K562 (cell line): ENCODE results near the gene SLC25A18. TPM values are rescaled to one million over a fixed set of nuclear protein-coding genes. Genes with fewer than 3 reads are reported as not detected.

ENCODE experiments used
- MCM5 ChIP-seq: fragments of 450-650 bp; IDR thresholded peaks from 2 replicates; pipeline ENCODE4 v1.6.1; 2016; ENCODE audit warnings: low read depth
- polyA plus RNA-seq, 8 experiments: library from polyadenylated mRNA; depleted of rRNA in 4 of 8; stranded (reverse) in 5 of 8; unstranded in 3 of 8; fragments of >200 nt; fragmentation: Nextera tagmentation in 2 of 8; fragmentation: Illumina TruSeq in 1 of 8; extraction: Ambion mirVana in 2 of 8; extraction: Trizol in 1 of 8; gene quantifications; 2 replicates each; pipeline versions ENCODE4 v1.2.1 to v1.2.3, GENCODE V29; 2011 to 2014; ENCODE audit warnings: inconsistent platforms in 1 of 8, missing spikeins in 1 of 8
- total RNA-seq, 7 experiments: library from RNA; depleted of rRNA in 6 of 7; stranded (reverse); fragments of >200 nt in 6 of 7; fragmentation: Illumina TruSeq in 2 of 7; extraction: Trizol in 2 of 7; gene quantifications; 2 replicates each; pipeline versions ENCODE4 v1.2.1 to v1.2.3, GENCODE V29; 2011 to 2021; ENCODE audit warnings: low replicate concordance in 1 of 7
- TF ChIP-seq, protein P1 (sequence below), 2 experiments: fragments of 450-650 bp; formaldehyde crosslinking in 1 of 2; IDR thresholded peaks; 2 replicates each; pipeline versions ENCODE4 v1.4.0 to v1.6.1; 2014 to 2020; ENCODE audit warnings: mild to moderate bottlenecking in 2 of 2, borderline replicate concordance in 1 of 2, low read depth in 1 of 2
- TF ChIP-seq, protein P2 (sequence below): fragments of 450-650 bp; formaldehyde crosslinking; conservative IDR thresholded peaks from 2 replicates; pipeline ENCODE4 v1.4.0; 2022; ENCODE audit warnings: mild to moderate bottlenecking, missing genetic modification characterization
- TF ChIP-seq, protein P3 (sequence below): fragments of 250-450 bp; sonication (Bioruptor Pico); IDR thresholded peaks from 2 replicates; pipeline ENCODE4 v1.9.0; 2021; ENCODE audit warnings: mild to moderate bottlenecking
- TF ChIP-seq, protein P4 (sequence below): fragments of 450-650 bp; IDR thresholded peaks from 2 replicates; pipeline ENCODE4 v1.6.1; 2016; ENCODE audit warnings: mild to moderate bottlenecking, moderate library complexity

The SLC25A18 gene
- total and polyA plus RNA-seq, 9 of the 15 experiments (the other 6 are each of a cell fraction or from before 2014, with no cell fraction given), result 0.04 TPM; not detected in 8

DNA sequence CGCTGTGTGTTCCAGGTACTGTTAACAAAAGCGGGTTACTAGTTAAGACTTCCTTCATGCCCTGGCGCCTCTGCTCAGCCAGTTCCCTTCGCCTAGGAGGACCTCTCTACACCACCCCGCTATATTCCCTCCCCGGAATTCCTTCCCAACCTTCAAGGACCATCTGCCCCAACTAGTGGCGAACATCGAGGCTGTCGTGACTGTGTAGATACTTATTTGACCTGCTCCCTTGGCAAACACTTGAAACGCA is 74.8 kb downstream of the SLC25A18 start (continued):
- TF ChIP-seq, protein P1, sequence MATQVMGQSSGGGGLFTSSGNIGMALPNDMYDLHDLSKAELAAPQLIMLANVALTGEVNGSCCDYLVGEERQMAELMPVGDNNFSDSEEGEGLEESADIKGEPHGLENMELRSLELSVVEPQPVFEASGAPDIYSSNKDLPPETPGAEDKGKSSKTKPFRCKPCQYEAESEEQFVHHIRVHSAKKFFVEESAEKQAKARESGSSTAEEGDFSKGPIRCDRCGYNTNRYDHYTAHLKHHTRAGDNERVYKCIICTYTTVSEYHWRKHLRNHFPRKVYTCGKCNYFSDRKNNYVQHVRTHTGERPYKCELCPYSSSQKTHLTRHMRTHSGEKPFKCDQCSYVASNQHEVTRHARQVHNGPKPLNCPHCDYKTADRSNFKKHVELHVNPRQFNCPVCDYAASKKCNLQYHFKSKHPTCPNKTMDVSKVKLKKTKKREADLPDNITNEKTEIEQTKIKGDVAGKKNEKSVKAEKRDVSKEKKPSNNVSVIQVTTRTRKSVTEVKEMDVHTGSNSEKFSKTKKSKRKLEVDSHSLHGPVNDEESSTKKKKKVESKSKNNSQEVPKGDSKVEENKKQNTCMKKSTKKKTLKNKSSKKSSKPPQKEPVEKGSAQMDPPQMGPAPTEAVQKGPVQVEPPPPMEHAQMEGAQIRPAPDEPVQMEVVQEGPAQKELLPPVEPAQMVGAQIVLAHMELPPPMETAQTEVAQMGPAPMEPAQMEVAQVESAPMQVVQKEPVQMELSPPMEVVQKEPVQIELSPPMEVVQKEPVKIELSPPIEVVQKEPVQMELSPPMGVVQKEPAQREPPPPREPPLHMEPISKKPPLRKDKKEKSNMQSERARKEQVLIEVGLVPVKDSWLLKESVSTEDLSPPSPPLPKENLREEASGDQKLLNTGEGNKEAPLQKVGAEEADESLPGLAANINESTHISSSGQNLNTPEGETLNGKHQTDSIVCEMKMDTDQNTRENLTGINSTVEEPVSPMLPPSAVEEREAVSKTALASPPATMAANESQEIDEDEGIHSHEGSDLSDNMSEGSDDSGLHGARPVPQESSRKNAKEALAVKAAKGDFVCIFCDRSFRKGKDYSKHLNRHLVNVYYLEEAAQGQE (IDR thresholded peaks at IDR 0.05; ENCODE audit: borderline replicate concordance), result 0 out of 2 replicates have a peak, but pooled peaks have one; percentile 1
- TF ChIP-seq, protein P1 (CRISPR knock-in tag; IDR thresholded peaks at IDR 0.05; ENCODE audit: low read depth), result no peak
- TF ChIP-seq, protein P2, sequence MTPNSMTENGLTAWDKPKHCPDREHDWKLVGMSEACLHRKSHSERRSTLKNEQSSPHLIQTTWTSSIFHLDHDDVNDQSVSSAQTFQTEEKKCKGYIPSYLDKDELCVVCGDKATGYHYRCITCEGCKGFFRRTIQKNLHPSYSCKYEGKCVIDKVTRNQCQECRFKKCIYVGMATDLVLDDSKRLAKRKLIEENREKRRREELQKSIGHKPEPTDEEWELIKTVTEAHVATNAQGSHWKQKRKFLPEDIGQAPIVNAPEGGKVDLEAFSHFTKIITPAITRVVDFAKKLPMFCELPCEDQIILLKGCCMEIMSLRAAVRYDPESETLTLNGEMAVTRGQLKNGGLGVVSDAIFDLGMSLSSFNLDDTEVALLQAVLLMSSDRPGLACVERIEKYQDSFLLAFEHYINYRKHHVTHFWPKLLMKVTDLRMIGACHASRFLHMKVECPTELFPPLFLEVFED, result 0 out of 2 replicates have a peak, but pooled peaks have one; percentile 72
- TF ChIP-seq, protein P3, sequence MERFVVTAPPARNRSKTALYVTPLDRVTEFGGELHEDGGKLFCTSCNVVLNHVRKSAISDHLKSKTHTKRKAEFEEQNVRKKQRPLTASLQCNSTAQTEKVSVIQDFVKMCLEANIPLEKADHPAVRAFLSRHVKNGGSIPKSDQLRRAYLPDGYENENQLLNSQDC (CRISPR knock-in tag), result no peak
- TF ChIP-seq, protein P4, sequence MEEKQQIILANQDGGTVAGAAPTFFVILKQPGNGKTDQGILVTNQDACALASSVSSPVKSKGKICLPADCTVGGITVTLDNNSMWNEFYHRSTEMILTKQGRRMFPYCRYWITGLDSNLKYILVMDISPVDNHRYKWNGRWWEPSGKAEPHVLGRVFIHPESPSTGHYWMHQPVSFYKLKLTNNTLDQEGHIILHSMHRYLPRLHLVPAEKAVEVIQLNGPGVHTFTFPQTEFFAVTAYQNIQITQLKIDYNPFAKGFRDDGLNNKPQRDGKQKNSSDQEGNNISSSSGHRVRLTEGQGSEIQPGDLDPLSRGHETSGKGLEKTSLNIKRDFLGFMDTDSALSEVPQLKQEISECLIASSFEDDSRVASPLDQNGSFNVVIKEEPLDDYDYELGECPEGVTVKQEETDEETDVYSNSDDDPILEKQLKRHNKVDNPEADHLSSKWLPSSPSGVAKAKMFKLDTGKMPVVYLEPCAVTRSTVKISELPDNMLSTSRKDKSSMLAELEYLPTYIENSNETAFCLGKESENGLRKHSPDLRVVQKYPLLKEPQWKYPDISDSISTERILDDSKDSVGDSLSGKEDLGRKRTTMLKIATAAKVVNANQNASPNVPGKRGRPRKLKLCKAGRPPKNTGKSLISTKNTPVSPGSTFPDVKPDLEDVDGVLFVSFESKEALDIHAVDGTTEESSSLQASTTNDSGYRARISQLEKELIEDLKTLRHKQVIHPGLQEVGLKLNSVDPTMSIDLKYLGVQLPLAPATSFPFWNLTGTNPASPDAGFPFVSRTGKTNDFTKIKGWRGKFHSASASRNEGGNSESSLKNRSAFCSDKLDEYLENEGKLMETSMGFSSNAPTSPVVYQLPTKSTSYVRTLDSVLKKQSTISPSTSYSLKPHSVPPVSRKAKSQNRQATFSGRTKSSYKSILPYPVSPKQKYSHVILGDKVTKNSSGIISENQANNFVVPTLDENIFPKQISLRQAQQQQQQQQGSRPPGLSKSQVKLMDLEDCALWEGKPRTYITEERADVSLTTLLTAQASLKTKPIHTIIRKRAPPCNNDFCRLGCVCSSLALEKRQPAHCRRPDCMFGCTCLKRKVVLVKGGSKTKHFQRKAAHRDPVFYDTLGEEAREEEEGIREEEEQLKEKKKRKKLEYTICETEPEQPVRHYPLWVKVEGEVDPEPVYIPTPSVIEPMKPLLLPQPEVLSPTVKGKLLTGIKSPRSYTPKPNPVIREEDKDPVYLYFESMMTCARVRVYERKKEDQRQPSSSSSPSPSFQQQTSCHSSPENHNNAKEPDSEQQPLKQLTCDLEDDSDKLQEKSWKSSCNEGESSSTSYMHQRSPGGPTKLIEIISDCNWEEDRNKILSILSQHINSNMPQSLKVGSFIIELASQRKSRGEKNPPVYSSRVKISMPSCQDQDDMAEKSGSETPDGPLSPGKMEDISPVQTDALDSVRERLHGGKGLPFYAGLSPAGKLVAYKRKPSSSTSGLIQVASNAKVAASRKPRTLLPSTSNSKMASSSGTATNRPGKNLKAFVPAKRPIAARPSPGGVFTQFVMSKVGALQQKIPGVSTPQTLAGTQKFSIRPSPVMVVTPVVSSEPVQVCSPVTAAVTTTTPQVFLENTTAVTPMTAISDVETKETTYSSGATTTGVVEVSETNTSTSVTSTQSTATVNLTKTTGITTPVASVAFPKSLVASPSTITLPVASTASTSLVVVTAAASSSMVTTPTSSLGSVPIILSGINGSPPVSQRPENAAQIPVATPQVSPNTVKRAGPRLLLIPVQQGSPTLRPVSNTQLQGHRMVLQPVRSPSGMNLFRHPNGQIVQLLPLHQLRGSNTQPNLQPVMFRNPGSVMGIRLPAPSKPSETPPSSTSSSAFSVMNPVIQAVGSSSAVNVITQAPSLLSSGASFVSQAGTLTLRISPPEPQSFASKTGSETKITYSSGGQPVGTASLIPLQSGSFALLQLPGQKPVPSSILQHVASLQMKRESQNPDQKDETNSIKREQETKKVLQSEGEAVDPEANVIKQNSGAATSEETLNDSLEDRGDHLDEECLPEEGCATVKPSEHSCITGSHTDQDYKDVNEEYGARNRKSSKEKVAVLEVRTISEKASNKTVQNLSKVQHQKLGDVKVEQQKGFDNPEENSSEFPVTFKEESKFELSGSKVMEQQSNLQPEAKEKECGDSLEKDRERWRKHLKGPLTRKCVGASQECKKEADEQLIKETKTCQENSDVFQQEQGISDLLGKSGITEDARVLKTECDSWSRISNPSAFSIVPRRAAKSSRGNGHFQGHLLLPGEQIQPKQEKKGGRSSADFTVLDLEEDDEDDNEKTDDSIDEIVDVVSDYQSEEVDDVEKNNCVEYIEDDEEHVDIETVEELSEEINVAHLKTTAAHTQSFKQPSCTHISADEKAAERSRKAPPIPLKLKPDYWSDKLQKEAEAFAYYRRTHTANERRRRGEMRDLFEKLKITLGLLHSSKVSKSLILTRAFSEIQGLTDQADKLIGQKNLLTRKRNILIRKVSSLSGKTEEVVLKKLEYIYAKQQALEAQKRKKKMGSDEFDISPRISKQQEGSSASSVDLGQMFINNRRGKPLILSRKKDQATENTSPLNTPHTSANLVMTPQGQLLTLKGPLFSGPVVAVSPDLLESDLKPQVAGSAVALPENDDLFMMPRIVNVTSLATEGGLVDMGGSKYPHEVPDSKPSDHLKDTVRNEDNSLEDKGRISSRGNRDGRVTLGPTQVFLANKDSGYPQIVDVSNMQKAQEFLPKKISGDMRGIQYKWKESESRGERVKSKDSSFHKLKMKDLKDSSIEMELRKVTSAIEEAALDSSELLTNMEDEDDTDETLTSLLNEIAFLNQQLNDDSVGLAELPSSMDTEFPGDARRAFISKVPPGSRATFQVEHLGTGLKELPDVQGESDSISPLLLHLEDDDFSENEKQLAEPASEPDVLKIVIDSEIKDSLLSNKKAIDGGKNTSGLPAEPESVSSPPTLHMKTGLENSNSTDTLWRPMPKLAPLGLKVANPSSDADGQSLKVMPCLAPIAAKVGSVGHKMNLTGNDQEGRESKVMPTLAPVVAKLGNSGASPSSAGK, result 0 out of 2 replicates have a peak, but pooled peaks have one; percentile 19
- TF ChIP-seq MCM5, result no peak
